GM18858 (cell line): ENCODE results near the gene TCOF1.

Experiments
- ATAC-seq: cut with Tn5 transposase; IDR thresholded peaks from one replicate; pipeline ENCODE4 v1.9.1; 2021; ENCODE audit not compliant: unreplicated experiment

The TCOF1 gene

DNA sequence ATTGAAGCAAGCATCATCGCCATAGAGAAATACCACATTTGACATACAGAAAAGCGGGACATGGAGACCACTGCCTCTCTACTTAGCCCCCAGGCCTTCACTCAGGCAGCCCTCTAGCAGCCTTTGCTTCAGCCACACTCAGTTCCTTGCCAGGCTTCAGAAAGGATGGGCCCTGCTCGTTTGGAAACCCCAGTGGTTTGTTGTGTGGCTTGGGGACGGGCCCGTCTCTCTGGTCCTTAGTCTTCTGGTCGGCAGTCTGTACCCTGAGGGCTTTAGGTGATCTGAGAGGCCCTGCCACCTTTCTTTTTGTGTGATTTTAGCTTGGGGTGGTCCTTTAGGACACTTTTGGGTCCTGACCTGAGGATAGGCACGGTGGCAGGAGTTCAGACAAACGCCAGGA is 33.7 kb upstream of the TCOF1 start:
- no peak for ATAC-seq

DNA sequence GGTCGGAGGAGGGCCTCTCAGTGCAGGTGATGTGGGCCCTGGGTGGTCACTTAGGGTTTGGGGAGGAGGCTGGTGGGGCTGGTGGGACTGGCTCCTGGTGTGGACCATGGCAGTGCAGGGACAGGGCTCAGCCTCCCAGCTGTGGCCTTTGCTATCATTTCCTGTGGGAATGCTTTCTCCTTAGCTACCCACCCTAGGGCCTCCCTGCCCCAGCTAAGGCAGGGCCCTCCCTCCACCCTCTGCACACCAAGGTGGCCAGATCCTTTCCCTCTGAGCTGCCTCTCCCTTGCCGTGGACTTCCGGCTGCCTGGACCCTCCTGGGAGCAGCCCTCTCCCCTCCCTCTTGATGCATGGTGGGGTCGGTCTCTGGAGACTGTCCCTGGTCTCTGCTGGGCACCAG is 32.1 kb upstream of the TCOF1 start:
- ATAC-seq, result no peak

DNA sequence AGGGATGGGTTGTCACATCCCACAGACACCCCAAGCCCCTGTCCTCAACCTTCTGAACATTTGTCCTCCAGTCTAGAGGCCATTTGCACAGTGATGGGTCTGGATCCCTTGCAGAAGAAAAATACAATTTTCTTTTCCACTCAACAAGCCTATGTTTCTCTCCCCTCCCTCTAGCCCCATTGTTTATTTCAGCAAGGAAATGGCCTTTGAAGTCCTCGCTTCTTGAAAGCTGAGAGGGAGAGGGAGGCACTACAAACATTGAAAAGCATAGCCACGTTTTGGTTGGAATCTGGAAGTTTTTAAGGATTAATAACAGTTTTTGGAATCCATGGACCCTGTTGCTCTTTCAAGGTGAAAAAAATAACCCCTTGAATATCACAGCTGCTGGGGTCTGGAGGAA is 30.8 kb upstream of the TCOF1 start:
- ATAC-seq, result no peak

DNA sequence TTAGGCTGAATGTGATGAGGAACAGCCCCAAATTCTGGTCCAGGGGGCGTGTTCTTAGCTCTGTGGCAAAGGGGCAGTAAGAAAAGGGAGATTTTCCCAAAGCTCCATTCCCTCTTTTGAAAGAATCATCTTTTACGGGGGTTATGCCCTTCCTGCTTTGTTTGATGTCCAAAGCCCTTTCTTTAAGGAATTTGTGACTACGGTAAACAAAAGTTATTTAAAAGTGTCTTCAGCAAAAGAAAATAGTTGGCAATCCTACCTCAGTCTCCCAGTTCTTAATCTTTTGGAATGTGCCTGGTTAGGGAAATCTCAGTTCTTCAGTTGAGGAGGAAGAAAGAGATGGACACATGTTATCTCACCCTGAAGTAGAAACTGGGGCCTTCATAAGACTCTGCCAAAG is 30.4 kb upstream of the TCOF1 start:
- ATAC-seq, result no peak

DNA sequence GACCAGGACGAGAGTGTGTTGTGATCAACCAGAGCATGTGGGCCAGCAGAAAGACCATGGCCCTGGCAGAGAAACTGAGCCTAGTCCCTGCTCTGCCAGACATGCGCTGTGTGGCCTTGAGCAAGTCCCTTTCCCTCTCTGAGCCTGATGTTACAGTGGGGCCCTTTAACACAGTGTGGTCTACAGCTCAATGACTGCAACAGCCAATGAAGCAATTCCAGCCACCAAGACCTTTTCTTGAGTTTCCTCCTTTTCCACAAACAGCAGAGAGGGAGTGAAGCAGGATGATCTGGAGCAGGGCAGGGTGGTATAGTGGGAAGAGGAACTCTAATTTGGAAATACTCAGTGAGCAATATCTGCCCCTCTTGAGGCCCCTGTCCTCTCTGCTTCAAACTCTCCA is 29.0 kb upstream of the TCOF1 start:
- no peak for ATAC-seq

DNA sequence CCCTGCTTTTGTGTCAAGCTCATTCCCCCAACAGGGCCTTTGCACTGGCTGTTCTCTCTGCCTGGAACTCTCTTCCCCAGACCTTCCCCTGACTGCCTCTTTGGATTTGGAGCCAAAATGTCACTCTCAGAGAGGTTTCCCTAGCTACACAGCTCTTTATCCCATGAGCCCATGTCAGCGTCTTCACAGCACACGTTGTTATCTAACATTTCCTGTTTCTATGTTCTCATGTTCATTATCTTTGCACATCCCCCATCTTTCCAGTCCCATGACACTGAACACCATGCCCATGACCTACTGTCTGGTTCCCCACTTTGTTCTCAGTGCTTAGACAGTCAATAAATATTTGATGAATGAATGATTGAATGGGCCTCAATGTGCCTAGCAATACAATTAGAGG is 28.5 kb upstream of the TCOF1 start:
- ATAC-seq, result no peak

DNA sequence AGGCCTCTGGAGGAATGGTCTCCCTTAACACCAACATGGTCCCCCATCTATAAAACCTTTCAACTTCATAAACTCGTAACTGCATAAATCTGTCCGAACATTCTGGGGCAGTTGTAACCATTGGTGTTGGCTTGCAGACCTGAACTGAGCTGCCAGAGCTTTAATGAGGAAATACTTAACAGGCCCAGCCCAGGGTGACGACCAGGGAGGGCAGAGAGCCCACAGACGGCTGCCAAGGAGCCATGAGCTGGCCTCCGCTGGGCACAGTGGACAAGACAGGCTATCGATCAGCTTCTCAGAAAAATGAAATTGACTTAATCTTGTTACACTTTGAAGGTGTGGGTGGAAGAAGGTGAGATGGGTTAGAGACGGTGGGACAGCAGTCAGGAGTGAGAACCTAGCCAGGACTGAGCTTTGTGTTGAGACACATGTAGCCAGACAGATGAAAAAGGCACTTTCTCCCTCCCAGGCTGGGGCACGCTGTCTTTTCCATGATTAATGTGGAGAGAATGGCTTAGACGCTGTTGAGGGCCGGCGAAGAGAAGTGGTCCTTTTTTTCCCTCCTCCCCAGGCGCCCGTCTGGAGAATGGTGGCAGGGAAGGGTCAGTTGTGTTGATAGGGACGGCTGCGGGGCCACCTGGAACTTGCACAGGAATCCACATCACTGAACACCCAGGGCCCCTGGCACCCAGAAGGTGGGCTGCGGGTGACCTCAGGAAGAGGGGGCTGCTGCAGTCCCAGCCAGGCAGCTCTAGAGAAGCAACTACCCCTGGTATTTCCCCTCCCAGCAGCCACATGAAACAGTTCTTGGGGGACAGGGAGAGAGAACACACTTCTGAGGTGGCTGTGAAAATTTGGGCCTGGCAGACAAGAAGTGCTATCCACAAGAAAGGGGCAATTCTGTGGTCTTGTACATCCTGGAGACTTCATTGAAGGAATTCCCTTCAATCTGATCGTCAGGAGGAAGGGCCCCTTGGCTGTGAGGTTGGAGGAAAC is 27.3 kb upstream of the TCOF1 start:
- ATAC-seq, result no peak

DNA sequence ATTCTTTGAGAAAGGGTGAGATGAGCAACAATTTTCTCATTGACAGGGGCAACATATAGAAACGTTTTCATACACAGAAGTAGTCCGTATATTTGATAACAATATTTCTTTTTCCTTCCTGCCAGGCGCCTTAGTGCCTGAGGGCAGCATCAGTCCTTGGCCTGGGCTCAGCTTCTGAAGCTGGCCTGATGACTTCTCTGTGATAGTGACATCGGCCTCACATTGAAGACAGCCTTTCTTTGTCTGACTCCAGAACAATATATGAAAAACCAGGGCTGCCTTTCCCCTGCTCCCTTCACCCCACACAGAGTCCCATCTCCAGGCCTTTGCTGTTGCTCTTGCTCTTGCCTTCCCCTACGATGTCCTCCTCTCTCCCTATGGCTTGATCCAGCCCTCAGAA is 24.1 kb upstream of the TCOF1 start:
- ATAC-seq, result no peak

DNA sequence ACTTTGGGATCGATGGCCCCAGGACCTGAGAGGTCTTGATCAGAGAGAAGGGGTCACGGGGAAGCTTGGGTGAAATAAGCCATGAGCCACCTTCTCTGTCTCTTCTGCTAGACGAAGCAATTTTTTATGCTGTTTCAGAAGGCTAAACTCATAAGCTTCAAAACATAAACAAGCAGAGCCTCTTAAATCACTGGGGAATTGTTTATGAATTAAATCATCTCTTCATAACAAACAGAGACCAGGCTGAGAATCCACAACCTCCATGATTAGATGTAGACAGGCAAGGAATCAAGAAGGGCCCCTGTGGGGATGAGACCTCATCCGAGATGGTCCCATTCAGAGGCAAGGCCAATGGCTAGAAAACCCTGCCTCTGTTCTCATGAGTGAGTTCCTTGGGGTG is 21.7 kb upstream of the TCOF1 start:
- ATAC-seq, result no peak

DNA sequence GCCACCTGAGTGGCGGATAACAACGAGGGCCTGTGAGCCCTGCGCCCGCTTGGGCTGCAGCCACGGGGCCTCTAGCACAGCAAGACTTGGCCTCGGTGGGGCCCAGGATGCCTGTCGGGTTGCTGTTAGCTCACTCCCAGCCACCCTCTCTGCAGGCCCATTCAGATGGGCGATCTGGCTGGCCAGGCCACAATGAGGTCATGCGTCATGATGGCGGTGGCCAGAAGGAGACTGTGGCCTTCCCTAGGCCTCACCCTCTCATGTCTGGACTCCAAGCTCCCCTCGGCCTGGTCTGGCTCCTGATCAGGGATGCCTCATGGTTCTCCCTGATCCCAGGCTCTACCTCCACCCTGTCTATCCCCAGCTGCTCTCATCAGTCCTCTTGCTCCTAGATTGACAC is 19.0 kb upstream of the TCOF1 start:
- no peak for ATAC-seq

DNA sequence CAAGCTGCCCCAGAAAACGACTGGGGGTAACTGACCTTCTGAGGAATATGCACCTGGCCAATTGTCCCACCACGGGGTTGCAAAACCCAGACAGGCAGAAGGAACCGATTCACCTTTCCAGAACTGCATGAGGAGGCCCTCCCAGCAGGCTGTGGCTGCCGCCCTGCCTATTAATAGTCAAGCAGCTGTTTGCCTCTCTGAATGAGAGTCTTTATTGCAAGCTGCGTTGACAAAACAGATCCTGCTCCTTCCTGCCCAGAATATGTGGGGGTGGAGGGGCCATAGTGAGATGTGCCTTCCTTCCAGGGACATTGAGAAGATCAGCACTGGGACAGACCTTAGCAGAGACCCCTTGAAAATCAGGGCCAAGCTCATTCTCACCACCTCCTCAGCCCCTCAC is 18.3 kb upstream of the TCOF1 start:
- no peak for ATAC-seq

DNA sequence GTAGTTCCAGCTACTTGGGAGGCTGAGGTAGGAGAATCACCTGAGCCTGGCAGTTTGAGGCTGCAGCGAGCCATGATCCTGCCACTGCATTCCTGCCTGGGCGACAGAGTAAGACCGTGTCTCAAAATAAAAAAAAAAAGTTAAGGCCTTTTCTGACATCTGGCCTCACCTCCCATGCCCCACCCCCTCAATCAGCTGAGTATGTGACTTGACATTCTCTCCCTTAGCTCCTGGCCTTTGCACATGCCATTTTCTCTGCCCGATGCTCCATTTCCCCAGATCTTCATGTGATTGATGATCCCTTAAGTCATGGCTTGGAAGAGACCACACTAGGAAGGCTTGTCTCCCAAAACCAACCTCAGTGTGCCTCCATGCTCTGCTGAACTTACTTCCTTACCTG is 17.7 kb upstream of the TCOF1 start:
- no peak for ATAC-seq

DNA sequence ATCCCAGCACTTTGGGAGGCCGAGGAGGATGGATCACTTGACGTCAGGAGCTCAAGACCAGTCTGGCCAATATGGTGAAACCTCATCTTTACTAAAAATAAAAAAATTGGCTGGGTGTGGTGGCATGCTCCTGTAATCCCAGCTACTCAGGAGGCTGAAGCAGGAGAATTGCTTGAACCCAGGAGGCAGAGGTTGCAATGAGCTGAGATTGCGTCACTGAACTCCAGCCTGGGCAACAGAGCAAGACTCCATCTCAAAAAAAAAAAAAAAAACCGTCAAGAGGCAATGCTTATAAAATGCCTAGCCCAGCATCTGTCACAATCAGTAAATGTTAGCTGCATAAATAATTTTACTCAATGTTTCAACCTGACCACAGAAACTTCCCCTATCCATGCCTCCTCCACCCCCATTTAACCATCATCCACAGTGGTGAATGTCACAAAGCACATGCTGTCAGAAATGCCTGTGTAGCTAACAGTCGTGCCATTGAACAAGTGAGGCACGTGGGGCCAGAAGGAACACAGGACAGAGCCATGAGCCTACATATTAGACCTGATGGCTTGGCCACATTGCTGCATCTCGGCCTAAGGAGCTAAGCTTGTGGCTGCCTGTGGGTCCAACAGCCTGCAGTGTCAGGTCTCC is 16.8 kb upstream of the TCOF1 start:
- ATAC-seq, result no peak

DNA sequence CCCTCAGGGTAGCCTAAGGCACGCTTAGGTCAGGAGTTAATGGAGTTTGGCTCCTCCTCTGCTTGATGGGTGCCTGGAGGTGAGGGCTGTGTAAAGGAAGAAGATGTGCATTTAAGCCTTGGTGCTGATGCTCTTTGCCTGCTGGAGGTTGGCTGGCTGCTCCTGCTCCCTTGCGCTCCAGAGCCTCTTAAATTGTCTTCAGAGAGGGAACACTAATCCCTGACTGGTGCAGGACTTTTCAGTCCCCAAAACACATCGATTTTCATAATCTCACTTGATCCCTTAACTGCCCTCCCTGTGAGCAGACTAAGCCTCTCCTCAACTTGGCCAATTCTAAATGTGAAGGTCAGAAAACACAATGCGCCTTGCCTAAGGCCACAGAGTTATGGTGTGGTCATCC is 16.2 kb upstream of the TCOF1 start:
- ATAC-seq, result no peak

DNA sequence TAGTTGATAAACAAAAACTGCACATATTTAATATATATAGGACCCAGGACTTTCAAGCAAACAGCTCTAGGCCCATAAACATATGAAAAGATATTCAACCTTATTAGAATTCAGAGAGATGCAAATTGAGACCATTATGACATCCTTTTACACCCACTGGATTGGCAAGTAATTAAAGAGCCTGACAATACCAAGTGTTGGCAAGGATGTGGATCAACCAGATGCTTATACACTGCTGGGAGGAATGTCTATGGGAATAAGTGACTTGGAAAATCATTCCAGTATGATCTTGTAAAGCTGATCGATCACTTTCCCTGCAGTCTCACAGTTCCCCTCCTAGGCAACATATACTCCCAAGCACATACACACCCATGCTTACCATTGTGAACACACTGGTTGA is 15.5 kb upstream of the TCOF1 start:
- no peak for ATAC-seq

DNA sequence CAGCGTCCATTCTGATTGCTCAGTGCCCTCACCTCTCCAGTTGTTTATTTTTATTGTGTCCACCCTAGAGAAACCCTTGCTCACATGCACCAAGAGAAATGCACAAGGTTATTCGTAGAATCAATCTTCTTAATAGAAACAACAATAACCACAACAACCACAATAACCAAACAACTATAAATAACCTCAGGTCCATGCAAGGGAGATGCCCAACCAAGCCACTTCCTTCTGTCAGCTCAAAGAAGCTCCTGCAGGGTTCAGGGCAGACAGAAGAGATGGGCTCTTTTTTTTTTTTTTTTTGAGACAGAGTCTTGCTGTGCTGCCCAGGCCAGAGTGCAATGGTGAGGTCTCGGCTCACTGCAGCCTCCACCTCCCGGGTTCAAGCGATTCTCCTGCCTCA is 14.9 kb upstream of the TCOF1 start:
- ATAC-seq, result no peak

DNA sequence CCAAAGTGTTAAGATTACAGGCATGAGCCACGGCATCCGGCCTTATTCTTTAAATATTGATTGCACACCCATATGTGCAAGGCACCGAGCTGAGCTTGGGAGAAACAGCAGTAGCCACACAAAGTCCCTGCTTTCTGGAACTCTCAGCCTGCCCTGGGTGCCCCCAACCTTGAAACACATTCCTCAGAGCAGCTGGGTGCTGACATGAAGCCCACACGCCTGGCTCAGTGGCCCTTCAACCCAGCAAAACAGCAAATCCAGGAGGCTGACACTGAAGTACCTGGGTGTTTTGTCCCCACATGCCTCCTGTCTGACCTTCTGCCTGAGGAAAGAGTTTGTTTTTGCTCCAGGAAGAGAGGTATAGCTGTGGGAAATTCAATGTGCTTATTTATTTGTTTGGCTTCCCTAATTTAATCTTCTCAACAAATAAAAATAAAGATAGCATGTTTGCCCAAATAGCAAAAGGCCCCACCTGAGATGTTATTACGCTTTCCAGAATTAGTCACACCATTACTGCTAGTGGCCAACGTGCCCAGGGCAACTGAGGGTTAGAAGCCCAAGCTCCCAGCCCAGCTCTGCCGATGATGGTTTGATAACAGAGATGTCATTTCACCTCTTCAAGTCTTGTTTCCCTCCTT is 13.4 kb upstream of the TCOF1 start:
- ATAC-seq, result no peak

DNA sequence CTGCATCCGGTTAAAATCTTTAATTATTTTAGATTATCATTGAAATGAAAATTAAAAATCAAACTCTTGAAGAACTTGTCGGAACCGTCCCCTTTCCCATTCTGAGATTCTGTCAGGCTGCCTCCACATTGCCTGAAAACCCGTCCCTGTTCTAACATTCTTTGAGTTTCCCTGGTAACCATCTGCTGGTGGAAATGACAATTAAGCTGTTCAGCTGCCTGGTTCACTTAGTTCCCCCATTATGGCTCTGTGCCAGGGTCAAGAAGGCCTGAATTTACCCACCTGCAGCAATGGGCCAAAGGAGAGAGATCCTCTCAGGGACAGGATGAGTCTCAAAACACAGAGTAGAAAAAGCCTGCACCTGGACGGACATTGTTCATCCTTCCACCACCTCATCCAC is 11.8 kb upstream of the TCOF1 start:
- ATAC-seq, result no peak

DNA sequence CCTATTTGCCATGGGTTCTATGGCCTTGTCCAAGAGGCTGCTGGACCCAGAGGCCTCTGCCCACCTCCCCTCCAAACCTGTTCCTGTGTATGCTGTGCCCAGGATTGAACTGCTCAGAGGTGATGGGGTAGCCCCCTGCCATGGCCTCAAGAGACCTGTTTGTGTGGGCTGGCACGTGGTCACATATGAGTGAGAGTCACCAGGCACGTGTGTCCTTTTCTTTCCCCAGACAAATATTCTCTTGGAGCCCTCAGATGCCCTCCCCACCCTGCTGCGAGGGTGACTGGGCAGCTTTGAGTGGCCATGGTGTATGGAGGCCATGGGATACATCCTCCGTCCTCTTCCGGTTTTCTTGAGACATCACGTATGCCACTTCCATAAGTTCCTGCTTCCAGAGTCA is 10.9 kb upstream of the TCOF1 start:
- no peak for ATAC-seq

DNA sequence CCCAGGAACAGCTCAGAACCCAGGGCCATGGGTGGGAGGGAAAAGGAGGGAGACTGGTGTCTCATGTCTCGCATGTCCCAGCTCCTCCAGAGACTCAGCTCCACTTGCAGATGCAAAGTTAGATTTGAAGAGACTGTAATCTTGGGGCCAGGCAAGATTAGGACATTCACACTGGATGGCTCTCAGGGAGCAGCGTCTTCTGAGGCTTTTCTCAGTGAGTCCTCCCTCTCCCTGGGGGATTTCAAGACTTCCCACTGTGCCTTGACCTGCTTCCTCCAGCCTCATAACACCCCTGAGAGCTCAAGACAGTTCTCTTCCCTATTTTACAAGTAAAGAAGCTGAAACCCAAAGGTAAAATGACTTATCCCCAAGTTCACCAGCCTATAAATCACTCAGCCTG is 10.5 kb upstream of the TCOF1 start:
- ATAC-seq, result no peak

DNA sequence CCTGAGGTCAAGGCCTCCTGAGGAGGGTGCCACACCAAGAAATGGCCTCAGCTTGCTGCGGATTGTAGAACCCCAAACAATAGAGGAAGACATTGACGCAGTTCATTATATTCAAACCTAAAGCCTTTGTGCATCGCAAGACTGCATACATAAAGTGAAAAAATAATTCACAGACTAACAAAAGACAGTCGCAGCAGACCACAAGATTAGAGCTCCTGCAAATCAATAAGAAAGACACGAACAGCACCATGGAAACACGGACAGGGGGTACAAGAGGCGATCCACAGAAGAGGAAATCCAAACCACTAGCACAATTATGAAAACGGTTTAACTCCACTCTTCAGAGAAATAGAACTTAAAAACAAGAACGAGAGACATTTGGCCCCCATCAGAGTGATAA is 10.0 kb upstream of the TCOF1 start:
- no peak for ATAC-seq

DNA sequence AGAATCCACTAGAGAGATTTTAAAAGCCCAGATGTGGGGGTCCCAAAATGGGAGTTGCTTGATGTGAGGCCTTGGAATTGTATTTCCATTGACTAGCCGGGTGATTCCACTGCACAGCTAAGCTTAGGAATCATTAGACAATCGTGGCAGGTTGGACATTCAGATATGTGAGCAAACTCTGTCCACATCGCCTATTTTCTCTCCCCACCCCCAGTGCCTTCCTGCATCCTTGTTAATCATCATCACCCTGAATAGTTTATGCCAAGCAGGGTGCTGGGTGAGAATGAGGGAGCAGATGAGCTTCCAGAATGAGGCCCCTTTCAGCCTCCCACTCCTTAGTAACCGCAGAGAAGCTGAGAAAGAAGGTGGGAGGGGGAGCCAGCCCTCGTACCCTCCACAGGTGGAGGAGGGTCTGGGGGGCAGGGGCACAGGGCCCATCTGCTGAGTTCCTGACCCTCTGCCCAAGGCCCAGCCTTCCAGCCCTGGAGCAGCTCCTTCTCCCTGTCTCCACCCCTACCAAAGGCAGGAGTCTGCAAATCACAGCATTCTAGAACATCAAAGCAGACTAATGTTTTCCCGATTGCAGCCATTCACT is 7.7 kb upstream of the TCOF1 start:
- no peak for ATAC-seq
